Colonic mucosa (tissue), 4 donors: ENCODE measurements around the gene OBP2A. TPM values are rescaled to one million over a fixed set of nuclear protein-coding genes. Genes with fewer than 3 reads are reported as not detected.
A peak's percentile ranks its signal among the peaks of the same experiment; 100 is the strongest.

ENCODE experiments used
- DNase-seq: peaks from one replicate; pipeline ENCODE4 v3.0.0-alpha.2; 2020
- H3K27ac ChIP-seq: fragments of 200-600 bp; one replicate; pipeline ENCODE4 v1.8.0; 2021
- H3K27me3 ChIP-seq: fragments of 200-600 bp; one replicate; pipeline ENCODE4 v1.8.0; 2021
- H3K36me3 ChIP-seq: fragments of 200-600 bp; one replicate; pipeline ENCODE4 v1.8.0; 2021
- H3K4me1 ChIP-seq: fragments of 200-600 bp; one replicate; pipeline ENCODE4 v1.8.0; 2021; ENCODE audit warnings: mild to moderate bottlenecking
- H3K4me3 ChIP-seq: fragments of 200-600 bp; one replicate; pipeline ENCODE4 v1.8.0; 2021
- H3K9ac ChIP-seq, 2 donors: one replicate each; pipeline ENCODE4 v1.7.0; 2013; ENCODE audit warnings: control low read depth in 2 of 2, low read depth in 2 of 2, low read length in 2 of 2
- H3K9me3 ChIP-seq: fragments of 200-600 bp; one replicate; pipeline ENCODE4 v1.8.0; 2021
- CTCF ChIP-seq: fragments of 200-600 bp; IDR thresholded peaks from one replicate; pipeline ENCODE4 v1.8.0; 2022; ENCODE audit warnings: antibody characterized with exemption, mild to moderate bottlenecking
- intact Hi-C: fragments of 100-400 bp; cut with DNase I; formaldehyde crosslinking; loops from one replicate; pipeline ENCODE4 v1.14.1; 2022
- total RNA-seq, 2 donors: library from RNA; stranded (reverse); fragmentation: NEBNext Ultra II Directional in 1 of 2; extraction: Animal tissue kit (Norgen Biotek cat#: 25700) in 1 of 2; gene quantifications; one replicate each; pipeline ENCODE4 v1.2.1, GENCODE V29; 2021
- donor health status: healthy.
- donor health status: DM: no; HTN: no; CAD: no.
- donor health status: DM: no; HTN: no; CAD: no.

OBP2A gene
- total RNA-seq, 2 donors from 2014 or later, result not detected

DNA sequence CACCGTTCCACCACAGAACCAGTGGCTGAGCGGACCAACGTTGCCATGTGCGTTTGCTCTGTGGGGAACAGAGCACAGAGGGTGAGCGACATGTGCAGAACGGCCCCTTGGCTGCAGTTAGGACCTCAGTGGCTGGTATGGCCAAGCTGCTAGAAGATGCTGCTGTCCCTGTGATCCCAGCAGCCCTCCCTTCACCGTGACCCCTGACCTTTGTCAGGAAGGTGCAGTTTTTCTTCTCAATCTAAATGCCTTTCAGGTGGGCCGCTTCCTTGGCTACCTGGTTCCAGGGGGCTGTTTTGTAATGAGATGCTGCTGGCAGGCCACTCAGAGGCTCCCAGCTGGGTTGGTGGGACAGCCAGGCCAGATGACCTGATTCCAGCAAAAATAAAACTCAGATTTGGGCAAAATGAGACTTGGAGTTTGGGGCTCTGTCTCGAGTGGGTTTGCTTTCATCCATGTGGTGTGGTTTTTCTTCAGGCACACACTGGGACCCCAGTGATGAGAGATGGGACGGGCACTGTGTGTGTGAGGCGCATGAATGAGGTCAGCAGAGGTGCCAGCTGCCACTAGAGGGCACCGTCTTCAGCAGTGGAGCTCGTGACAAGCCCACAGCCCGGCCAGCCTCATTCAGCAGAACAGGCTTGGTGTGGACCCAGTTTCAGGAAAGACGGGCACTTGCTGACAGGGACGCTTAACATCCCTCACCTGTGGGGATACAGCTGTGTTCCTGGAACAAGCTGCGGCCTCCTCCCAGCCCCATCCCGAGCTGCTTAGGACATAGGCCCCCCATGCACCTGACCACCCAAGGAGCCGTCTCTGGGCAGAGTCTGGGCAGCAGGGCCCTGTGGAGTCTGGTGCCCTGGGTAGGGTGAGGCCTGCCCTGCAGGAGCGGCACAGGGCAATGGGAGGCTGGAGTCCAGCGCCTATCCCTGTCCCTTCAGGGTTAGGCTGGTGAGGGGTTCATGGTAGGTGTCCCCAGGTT is 41.4 kb upstream of the OBP2A start:
- no peak overlapping the region for H3K27ac ChIP-seq
- H3K4me3 ChIP-seq, result no peak overlapping the region
- no peaks in the 10 kb centered on the region for H3K27me3 ChIP-seq
- peak; percentile 67 for TF ChIP-seq CTCF
- intact Hi-C loops, result no loop called here
- DNase-seq, result peak; percentile 52
- H3K36me3 ChIP-seq, result no peaks in the 10 kb centered on the region
- no peak overlapping the region for H3K9ac ChIP-seq
- no peaks in the 10 kb centered on the region for H3K9me3 ChIP-seq
- peaks cover 9% of the 10 kb centered on the region for H3K4me1 ChIP-seq

DNA sequence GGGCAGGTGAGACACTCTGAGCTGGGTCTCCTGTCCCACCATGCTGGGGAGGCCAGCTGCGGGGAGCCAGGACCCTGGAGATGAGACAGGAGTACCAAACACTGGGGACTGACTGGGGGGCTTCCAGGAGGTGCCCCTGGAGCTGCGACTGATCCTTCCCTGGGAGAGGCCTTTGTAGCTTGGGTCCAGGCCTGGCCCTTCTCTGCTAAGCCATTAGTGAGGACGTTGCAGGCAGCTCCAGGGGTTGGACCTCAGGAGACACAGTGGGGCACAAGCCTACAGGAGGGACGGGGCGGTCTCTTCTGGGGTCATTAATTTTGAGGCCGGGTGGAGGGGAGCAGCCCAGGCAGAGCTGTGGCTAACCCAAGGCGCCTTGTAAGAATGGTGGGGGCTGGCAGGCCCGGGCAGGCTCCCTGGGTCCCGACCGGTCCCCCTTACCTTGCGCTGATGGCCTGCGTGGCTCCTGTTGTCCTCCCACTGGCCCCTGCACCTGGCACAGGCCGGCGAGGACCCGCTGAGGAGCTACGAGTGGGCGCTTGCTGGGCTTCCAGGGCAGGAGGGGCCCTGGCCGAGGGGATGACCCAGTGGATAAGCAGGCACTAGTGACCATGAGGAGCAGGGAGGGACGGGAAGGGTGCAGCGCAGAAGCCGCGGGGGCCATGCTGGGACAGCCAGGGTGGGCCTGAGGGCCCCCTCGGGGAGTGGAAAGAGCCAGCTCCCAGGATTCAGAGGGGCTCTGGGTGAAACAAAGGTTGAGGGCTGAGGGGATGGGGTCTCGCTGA is 40.3 kb upstream of the OBP2A start:
- Histone ChIP-seq H3K4me1 (peaks cover 9% of the 10 kb centered on the region), H3K4me3 (no peak overlapping the region), H3K9ac (no peak overlapping the region), H3K9me3 (no peaks in the 10 kb centered on the region), H3K36me3 (no peaks in the 10 kb centered on the region), H3K27ac (no peak overlapping the region), H3K27me3 (no peaks in the 10 kb centered on the region)
- intact Hi-C loops, result no loop called here
- TF ChIP-seq CTCF, result no peak
- DNase-seq, result no peak

DNA sequence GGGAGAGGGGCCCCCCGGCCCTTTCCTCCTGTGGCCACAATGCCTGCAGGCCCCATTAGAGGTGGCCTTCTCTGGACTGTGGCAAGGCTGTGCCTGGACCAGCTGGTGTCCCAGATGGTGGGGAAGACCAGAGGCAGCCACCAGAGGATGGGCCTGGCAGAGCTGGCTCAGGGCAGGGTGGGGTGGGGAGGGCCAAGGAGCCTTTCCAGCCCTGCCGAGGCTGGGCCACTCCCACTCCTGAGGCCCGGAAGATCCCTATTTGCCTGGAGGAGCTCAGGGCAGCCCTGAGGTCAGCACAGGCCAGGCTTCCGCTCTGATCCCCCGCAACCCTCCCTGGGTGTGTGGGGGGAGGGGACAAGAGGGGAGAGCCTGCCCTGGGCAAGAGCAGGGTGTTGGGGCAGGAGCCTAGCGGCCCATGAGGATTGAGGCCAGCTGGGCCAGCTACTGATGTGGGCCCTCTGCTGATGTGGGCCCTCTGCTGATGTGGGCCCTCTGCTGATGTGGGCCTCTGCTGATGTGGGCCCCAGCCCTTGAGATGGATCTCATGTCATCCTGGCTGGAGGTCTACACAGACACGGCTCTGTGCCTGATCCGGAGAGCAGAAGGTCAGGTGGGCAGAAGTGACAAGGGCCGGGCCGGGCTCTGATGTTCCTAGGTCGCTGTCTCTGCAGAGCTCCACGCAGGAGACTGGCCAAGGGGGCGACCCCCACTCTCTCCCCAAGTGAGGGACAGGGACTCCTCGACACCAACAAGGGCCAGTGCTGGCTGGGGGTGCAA is 39.4 kb upstream of the OBP2A start:
- peaks cover 5% of the 10 kb centered on the region for H3K4me1 ChIP-seq
- no peaks in the 10 kb centered on the region for H3K36me3 ChIP-seq
- H3K9me3 ChIP-seq, result no peaks in the 10 kb centered on the region
- no peak for TF ChIP-seq CTCF
- DNase-seq, result no peak
- intact Hi-C loops, result no loop called here
- no peak overlapping the region for H3K9ac ChIP-seq
- no peak overlapping the region for H3K4me3 ChIP-seq
- H3K27ac ChIP-seq, result no peak overlapping the region
- H3K27me3 ChIP-seq, result no peaks in the 10 kb centered on the region

DNA sequence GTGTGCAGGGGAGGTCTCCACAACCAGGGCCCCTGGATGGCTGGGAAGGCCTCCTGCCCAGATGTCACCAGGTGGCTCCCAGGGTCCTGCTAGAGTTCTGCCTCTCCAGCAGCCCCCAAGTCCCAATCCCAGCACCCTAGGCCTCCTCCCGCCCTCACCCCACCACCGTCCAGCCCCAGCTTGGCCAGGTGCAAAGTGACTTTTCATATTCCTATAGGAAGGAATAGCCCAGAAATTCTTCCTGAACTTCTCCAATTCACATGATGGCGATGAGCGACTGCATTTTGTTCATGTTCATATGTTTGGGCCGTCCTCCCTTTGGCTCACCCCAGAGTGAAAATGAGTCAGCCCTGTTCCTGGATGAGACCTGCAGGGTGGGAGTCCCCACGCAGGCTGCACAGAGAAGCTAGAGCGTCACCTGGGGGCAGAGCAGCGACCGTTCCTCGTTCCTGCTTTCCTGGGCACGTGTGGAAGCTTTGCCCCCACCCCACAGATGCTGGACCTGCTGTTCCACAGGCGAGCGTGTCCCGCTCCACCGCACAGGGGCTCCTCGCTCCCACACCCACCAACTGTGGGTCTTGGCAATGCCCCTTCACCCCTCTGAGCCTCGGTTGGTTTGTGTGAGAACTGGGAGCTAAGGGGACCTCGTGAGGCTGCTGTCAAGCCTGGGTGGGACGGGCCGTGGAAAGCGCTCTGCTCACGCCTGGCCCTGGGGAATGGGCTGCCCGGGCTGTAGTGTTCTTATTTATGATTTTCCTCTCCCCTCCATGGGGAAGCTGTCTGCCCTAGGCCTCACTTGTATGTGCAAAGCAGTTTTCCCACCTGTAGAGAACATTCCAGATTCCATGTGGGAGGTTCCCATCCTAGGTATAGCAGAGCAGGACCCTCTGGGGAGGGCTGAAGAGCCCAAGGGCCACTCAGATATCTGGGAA is 38.6 kb upstream of the OBP2A start:
- H3K9me3 ChIP-seq, result no peaks in the 10 kb centered on the region
- no peak overlapping the region for H3K9ac ChIP-seq
- intact Hi-C loops, result no loop called here
- no peak for TF ChIP-seq CTCF
- no peaks in the 10 kb centered on the region for H3K36me3 ChIP-seq
- no peaks in the 10 kb centered on the region for H3K4me1 ChIP-seq
- no peaks in the 10 kb centered on the region for H3K27me3 ChIP-seq
- DNase-seq, result no peak
- no peak overlapping the region for H3K27ac ChIP-seq
- H3K4me3 ChIP-seq, result no peak overlapping the region
